ENCODE results near the gene AGPAT1. TPM values are rescaled to one million over a fixed set of nuclear protein-coding genes. Genes with fewer than 3 reads are reported as not detected.

Gene AGPAT1
- total RNA-seq, 1 experiment from 2014 or later, result 37.8 TPM

DNA sequence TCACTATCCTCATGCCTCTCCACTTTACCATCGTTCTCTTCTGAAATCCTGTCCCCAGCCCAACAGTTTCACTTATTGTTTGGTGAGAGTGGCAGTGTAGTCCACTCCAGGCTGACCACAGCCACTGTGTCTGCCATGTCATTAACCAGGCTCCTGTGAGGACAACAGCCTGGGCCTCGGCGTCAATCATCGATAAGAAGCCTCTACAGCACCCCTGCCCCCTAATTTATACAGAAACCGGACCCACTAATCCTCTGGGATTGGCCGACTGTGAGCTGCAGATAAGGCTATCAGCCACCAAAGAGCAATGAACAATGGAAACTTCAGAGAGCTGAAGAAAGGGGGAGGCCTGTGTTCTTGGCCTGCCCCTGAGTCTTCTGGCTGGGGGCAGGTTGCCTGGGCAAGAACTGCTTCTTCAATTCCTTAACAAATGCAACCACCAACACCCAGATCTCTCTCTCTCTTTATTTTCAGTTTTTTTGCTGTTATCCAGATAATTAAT is 8.1 kb downstream of the AGPAT1 start:
- CTCF ChIA-PET, result no interaction called here
- BruUV-seq (replicated peaks), result no TSS peak
- no peak overlapping the region for H3K4me3 Mint-ChIP-seq (ENCODE audit: unreplicated experiment)

DNA sequence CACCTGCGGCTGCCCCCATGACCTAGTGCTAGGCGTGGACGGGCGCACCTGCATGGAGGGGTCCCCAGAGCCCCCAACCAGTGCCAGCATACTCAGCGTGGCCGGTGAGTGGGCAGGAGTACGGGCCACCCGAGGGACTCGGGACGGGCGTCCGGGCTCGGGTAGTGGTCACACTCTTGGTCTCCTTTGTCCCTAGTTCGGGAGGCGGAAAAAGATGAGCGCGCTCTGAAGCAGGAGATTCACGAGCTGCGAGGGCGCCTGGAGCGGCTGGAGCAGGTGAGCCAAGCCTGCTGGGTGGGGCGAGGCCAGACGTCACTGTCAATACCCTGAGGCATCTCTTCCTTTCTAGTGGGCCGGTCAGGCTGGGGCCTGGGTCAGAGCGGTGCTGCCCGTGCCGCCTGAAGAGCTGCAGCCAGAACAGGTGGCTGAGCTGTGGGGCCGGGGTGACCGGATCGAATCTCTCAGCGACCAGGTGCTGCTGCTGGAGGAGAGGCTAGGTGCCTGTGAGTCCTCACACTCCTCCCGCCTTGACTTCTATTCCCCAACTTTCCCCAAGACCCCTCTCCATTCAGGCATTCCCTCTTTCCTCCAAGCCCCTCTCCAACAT is 8.6 kb downstream of the AGPAT1 start:
- no peak for DNase-seq (ENCODE audit: unreplicated experiment)
- intact Hi-C loops (cut with micrococcal nuclease), result no loop called here
- peak overlapping the region; percentile 16 for H3K27ac Mint-ChIP-seq (ENCODE audit: low read depth, unreplicated experiment)
- H3K4me1 Mint-ChIP-seq (ENCODE audit: insufficient read depth, unreplicated experiment), result no peaks in the 10 kb centered on the region
- no peak overlapping the region for H3K4me3 Mint-ChIP-seq (ENCODE audit: unreplicated experiment)
- TF ChIP-seq, protein P1, sequence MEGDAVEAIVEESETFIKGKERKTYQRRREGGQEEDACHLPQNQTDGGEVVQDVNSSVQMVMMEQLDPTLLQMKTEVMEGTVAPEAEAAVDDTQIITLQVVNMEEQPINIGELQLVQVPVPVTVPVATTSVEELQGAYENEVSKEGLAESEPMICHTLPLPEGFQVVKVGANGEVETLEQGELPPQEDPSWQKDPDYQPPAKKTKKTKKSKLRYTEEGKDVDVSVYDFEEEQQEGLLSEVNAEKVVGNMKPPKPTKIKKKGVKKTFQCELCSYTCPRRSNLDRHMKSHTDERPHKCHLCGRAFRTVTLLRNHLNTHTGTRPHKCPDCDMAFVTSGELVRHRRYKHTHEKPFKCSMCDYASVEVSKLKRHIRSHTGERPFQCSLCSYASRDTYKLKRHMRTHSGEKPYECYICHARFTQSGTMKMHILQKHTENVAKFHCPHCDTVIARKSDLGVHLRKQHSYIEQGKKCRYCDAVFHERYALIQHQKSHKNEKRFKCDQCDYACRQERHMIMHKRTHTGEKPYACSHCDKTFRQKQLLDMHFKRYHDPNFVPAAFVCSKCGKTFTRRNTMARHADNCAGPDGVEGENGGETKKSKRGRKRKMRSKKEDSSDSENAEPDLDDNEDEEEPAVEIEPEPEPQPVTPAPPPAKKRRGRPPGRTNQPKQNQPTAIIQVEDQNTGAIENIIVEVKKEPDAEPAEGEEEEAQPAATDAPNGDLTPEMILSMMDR (IDR thresholded peaks at IDR 0.05; ENCODE audit: unreplicated experiment), result no peak
- no TSS peak for BruUV-seq (replicated peaks)
- H3K9me3 Mint-ChIP-seq (ENCODE audit: unreplicated experiment), result no peaks in the 10 kb centered on the region
- peaks cover 21% of the 10 kb centered on the region for H3K36me3 Mint-ChIP-seq (ENCODE audit: insufficient read depth, unreplicated experiment)
- ChIA-PET CTCF (interaction anchor here (0.6 kb wide), 1 partner anchor 94 kb away, joined by 4 read pairs; no protein-coding TSS in a partner anchor), POLR2A (interaction anchor here (1.0 to 1.2 kb wide), 2 partner anchors 10 to 12 kb away, joined by 3 to 4 read pairs; no protein-coding TSS in a partner anchor)
- H3K27me3 Mint-ChIP-seq (ENCODE audit: insufficient read depth, unreplicated experiment), result no peaks in the 10 kb centered on the region

More for the DNA sequence above, 8.1 kb downstream of the AGPAT1 start:
- POLR2A ChIA-PET, result interaction anchor here (1.0 to 1.2 kb wide), 2 partner anchors 9 to 11 kb away, joined by 3 to 4 read pairs; no protein-coding TSS in a partner anchor
- H3K36me3 Mint-ChIP-seq (ENCODE audit: insufficient read depth, unreplicated experiment), result peaks cover 21% of the 10 kb centered on the region
- H3K9me3 Mint-ChIP-seq (ENCODE audit: unreplicated experiment), result no peaks in the 10 kb centered on the region
- TF ChIP-seq, protein P1 (IDR thresholded peaks at IDR 0.05; ENCODE audit: unreplicated experiment), result no peak
- no peaks in the 10 kb centered on the region for H3K27me3 Mint-ChIP-seq (ENCODE audit: insufficient read depth, unreplicated experiment)
- no peak overlapping the region for H3K27ac Mint-ChIP-seq (ENCODE audit: low read depth, unreplicated experiment)
- intact Hi-C loops (cut with micrococcal nuclease), result no loop called here
- peaks cover 1% of the 10 kb centered on the region for H3K4me1 Mint-ChIP-seq (ENCODE audit: insufficient read depth, unreplicated experiment)
- DNase-seq (ENCODE audit: unreplicated experiment), result no peak

DNA sequence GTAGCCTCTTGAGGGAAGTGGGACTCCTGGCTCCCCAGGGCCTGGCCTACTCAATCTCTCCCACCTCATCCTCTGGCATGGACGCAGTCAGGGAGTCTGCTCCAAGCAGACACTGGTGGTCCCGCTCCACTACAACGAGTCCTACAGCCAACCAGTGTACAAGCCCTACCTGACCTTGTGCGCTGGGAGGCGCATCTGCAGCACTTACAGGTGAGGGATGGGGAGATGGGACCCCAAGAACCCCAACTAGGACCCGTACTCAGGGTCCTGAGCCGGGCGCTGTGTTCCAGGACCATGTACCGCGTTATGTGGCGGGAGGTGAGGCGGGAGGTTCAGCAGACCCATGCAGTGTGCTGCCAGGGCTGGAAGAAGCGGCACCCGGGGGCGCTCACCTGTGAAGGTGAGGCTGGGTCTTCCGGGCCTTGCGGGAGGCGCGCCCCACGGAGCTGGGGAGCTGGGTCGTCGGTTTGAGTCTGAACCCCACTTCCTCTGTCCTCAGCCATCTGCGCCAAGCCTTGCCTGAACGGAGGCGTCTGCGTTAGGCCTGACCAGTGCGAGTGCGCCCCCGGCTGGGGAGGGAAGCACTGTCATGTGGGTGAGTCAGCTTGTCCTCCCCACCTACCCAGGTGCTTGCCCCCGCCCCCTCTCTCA is 9.3 kb downstream of the AGPAT1 start:
- no TSS peak for BruUV-seq (replicated peaks)
- Mint-ChIP-seq H3K36me3 (ENCODE audit: insufficient read depth, unreplicated experiment) (peaks cover 26% of the 10 kb centered on the region), H3K9me3 (ENCODE audit: unreplicated experiment) (no peaks in the 10 kb centered on the region), H3K27me3 (ENCODE audit: insufficient read depth, unreplicated experiment) (no peaks in the 10 kb centered on the region), H3K27ac (ENCODE audit: low read depth, unreplicated experiment) (peak overlapping the region; percentile 16), H3K4me3 (ENCODE audit: unreplicated experiment) (no peak overlapping the region), H3K4me1 (ENCODE audit: insufficient read depth, unreplicated experiment) (no peaks in the 10 kb centered on the region)
- no peak for DNase-seq (ENCODE audit: unreplicated experiment)
- TF ChIP-seq, protein P1 (IDR thresholded peaks at IDR 0.05; ENCODE audit: unreplicated experiment), result no peak
- POLR2A ChIA-PET, result no interaction called here
- CTCF ChIA-PET, result interaction anchor here (0.6 kb wide), 1 partner anchor 93 kb away, joined by 4 read pairs; no protein-coding TSS in a partner anchor
- intact Hi-C loops (cut with micrococcal nuclease), result no loop called here

DNA sequence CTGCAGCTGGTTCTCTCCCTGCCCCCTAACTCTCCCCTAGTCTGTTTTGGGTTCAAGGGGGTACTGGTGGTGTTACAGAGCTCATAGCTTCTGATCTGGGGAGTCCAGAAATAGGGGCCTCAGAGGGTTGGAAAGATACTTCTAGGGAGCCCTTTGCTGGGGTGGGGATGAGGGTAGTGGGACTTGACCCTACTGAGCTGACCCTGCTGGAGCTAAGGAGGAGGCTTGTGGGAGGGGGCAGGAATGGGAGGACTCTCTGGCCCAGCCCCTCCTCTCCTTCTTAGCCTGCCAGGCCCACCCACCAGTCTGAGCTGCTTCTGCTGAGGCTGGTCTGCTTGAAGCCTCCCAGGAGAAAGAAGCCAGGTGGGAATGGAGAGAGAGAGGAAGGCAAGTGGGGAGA is 11.6 kb downstream of the AGPAT1 start, which contains the start of gene EGFL8:
EGFL8 (plus strand) TSS at position 301 of the 400 bp plus-strand sequence. CDS start 1,571 bp downstream, outside the sequence.
- H3K36me3 Mint-ChIP-seq (ENCODE audit: insufficient read depth, unreplicated experiment), result peaks cover 24% of the 10 kb centered on the region
- ChIA-PET CTCF (interaction anchor here (0.5 to 1.3 kb wide), 4 partner anchors 10 to 117 kb away, joined by 3 to 4 read pairs (median 3); no protein-coding TSS in a partner anchor), POLR2A (interaction anchor here (0.6 kb wide), 1 partner anchor 17 kb away, joined by 3 read pairs; no protein-coding TSS in a partner anchor)
- H3K27me3 Mint-ChIP-seq (ENCODE audit: insufficient read depth, unreplicated experiment), result no peaks in the 10 kb centered on the region
- H3K9me3 Mint-ChIP-seq (ENCODE audit: unreplicated experiment), result no peaks in the 10 kb centered on the region
- no peak within 1 kb of the TSS for H3K27ac Mint-ChIP-seq (ENCODE audit: low read depth, unreplicated experiment)
- BruUV-seq (replicated peaks), result no TSS peak
- intact Hi-C loops (cut with micrococcal nuclease), result no loop called here
- TF ChIP-seq, protein P1 (IDR thresholded peaks at IDR 0.05; ENCODE audit: unreplicated experiment), result no peak
- no peak for DNase-seq (ENCODE audit: unreplicated experiment)
- no peaks in the 10 kb centered on the region for H3K4me1 Mint-ChIP-seq (ENCODE audit: insufficient read depth, unreplicated experiment)
- no peak within 1 kb of the TSS for H3K4me3 Mint-ChIP-seq (ENCODE audit: unreplicated experiment)
